ENCODE results near the gene DOCK3.

DNA sequence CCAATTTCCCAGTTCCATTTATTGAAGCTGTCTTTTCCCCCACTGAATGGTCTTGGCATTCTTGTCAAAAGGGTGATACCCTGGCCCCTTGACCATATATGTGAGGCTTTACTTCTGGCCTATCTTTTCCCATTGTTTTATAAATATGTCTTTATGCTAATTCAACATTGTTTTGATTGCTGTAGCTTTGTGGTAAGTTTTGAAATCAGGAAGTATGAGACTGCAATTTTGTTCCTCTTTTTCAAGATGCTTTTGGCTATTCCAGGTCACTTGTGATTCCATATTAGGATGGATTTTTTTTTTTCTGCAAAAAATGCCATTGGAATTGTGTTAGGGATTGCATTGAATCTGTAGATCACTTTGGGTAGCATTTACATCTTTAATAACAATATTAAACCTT lies 569.2 kb downstream of the DOCK3 start:
- TF ChIP-seq EZH2 (optimal IDR thresholded peaks at IDR 0.05; ENCODE audit: low read depth, low read length) = no peak
- TF ChIP-seq, protein P1, sequence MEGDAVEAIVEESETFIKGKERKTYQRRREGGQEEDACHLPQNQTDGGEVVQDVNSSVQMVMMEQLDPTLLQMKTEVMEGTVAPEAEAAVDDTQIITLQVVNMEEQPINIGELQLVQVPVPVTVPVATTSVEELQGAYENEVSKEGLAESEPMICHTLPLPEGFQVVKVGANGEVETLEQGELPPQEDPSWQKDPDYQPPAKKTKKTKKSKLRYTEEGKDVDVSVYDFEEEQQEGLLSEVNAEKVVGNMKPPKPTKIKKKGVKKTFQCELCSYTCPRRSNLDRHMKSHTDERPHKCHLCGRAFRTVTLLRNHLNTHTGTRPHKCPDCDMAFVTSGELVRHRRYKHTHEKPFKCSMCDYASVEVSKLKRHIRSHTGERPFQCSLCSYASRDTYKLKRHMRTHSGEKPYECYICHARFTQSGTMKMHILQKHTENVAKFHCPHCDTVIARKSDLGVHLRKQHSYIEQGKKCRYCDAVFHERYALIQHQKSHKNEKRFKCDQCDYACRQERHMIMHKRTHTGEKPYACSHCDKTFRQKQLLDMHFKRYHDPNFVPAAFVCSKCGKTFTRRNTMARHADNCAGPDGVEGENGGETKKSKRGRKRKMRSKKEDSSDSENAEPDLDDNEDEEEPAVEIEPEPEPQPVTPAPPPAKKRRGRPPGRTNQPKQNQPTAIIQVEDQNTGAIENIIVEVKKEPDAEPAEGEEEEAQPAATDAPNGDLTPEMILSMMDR (IDR thresholded peaks at IDR 0.05; ENCODE audit: low read length) = no peak
